GM12801 (cell line): ENCODE measurements around the gene ADM2.

ENCODE experiments used
- CTCF ChIP-seq: IDR thresholded peaks from one replicate; pipeline ENCODE4 v1.5.1; 2011; ENCODE audit warnings: control low read depth; ENCODE audit not compliant: insufficient read length; ENCODE audit errors: extremely low read depth

Gene ADM2

DNA sequence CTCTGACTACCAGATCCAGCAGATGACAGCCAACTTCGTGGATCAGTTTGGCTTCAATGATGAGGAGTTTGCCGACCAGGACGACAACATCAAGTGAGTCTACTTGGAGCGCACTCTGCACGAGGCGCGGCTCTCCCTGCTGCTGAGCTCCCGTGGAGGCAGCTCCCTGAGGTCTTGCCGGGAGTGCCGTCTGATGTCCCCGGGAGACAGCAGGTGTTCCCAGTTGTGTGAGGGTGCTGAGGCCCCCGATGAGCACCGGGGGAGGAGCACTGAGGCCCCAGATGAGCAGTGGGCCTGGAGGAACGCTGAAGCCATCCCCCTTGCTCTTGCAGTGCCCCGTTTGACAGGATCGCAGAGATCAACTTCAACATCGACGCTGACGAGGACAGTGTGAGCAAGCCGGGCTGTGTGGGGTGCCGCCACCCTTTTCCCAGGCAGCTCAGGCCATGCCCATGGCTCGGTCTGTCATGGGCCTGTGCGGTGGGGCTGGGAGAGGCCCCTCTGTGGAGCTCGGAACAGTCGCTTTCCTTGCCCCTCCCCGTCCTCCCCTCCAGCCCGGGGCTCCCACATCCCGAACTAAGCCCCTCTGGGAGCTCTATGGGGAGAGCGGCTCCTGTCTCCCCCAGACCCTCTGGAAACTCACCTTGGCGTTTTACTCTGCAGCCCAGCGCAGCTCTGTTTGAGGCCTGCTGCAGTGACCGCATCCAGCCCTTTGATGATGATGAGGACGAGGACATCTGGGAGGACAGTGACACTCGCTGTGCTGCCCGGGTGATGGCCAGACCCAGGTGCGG, 43.6 kb upstream of the ADM2 start:
- no peak for TF ChIP-seq CTCF

DNA sequence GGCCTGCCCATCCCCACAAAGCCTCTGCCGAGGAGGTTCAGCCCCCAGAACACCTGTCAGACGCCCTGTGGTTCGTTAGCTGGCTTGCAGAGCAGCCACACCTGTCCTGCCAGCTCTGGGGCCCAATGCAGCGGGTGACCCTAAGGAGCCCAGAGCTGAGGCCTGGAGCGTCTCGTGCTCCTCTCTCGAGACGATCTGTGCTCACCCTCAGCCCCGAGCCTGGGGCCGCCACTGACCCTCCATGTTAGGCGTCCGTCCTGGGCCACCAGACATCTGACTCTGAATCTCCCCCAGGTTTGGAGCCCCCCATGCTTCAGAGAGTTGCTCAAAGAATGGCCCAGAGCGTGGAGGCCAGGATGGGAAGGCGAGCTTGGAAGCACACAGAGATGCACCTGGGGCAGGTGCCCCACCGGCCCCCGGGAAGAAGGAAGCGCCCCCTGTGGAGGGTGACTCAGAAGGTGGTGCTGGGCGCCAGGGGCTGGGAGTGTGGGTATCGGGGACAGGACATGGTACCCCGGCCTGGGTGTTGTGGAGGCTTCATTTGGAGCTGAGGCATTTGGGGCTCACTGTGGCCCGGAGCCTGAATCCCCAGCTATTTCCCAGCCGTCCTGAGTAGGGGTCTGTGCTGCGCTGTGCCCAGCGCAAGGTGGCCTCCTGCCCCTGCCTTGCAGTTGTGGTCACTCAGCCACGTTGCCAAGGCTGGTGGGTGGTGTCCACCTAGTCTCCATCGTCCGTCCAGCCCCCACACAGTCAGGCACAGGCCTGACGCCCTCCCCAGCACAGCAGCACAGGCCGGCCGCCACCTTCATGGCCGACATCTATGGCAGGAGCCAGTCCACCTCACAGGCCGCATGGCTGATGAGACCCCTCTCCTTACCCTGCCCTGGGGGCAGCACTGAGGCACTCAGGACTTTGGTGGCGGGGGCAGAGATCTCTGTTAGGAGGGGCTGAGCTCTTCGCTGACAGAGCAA, 42.8 kb upstream of the ADM2 start:
- TF ChIP-seq CTCF, result no peak

- no peak for TF ChIP-seq CTCF
Measured at GRCh38 chr22:50439314-50439870, 42.0 kb upstream of the ADM2 start.

DNA sequence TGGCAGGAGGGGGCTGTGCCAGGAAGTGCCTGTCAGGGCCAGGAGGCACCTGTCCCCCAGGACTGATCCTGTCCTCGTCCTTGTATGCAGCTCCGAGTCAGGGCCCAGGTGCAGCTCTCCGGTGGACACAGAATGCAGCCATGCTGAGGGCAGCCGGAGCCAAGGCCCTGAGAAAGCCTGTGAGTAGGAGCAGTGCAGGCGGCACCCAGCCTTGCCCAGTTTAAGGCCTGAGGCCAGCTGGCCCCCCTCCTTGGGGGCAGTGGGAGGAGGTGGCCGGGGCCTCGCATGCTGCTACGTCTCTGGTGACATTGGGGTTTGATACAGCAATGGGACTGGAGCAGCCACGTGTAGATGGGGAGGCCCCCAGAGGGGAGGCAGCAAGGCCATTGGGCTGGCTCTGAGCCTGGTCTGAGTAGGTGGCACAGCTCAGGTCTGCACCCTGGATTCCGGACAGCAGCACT, 41.4 kb upstream of the ADM2 start:
- no peak for TF ChIP-seq CTCF

DNA sequence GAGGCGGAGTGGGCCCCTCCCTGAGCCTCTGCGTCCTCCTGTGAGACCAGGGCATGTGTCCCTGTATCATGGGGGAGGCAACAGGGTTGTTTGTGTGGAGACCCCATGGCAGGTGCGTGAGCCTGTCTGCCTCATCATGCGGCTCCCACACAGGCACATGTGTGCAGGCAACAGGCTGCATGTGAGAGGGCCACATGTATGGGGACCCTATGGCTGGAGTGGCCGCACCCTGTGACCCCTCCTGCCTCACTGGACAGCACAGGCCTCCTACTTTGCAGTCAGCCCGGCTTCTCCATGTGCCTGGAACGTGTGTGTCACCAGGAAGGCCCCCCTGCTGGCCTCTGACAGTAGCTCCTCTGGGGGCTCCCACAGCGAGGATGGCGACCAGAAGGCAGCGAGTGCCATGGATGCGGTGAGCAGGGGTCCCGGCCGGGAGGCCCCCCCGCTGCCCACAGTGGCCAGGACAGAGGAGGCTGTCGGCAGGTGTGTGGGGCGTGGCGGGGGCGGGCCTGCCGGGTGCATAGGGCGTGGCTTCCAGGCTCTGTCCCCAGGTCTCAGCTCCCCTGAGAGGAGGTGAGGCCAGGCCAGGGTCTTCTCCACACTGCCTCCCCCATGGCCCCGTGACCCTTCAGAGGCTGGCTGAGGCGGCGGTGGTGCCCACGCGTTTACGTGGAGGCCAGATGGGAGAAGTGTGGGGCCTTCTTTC, 40.6 kb upstream of the ADM2 start:
- TF ChIP-seq CTCF, result no peak

GRCh38 chr22:50441428-50441993, 39.8 kb upstream of the ADM2 start:
- TF ChIP-seq CTCF, result no peak
